Neural crest cell (in vitro differentiated cells): ENCODE results near the gene MRTFB. TPM values are rescaled to one million over a fixed set of nuclear protein-coding genes. Genes with fewer than 3 reads are reported as not detected.

ENCODE experiments used
- DNase-seq: peaks from one replicate; pipeline ENCODE4 v3.0.0; 2021; ENCODE audit warnings: low read depth, mixed read lengths, low spot score
- H3K27ac Mint-ChIP-seq: one replicate; pipeline ENCODE4 v1.8.0; 2021; ENCODE audit warnings: mild to moderate bottlenecking, mixed read lengths; ENCODE audit not compliant: unreplicated experiment
- H3K27me3 Mint-ChIP-seq: 2 replicates; pipeline ENCODE4 v1.8.0; 2021; ENCODE audit warnings: low read depth, mild to moderate bottlenecking, mixed read lengths
- H3K36me3 Mint-ChIP-seq: 2 replicates; pipeline ENCODE4 v1.8.0; 2021; ENCODE audit warnings: low read depth, mild to moderate bottlenecking, mixed read lengths
- H3K4me1 Mint-ChIP-seq: 2 replicates; pipeline ENCODE4 v1.8.0; 2021; ENCODE audit warnings: mixed read lengths
- H3K4me3 Mint-ChIP-seq: one replicate; pipeline ENCODE4 v1.8.0; 2021; ENCODE audit warnings: mild to moderate bottlenecking, mixed read lengths
- H3K9me3 Mint-ChIP-seq: 2 replicates; pipeline ENCODE4 v1.8.0; 2021; ENCODE audit warnings: mixed read lengths
- CTCF ChIP-seq: fragments of 200-600 bp; sonication (generic); conservative IDR thresholded peaks from 2 replicates; pipeline ENCODE4 v1.5.0; 2021; ENCODE audit warnings: antibody characterized with exemption, mild to moderate bottlenecking
- total RNA-seq: library from RNA; stranded (reverse); gene quantifications from 2 replicates; pipeline ENCODE4 v1.2.1, GENCODE V29; 2021

The MRTFB gene
- total RNA-seq, 1 donor from 2014 or later, result 54.8 TPM

GRCh38 chr16:14225457-14225856 is 154.3 kb downstream of the MRTFB start:
- TF ChIP-seq CTCF, result no peak
- Mint-ChIP-seq H3K36me3 (peaks cover 58% of the 10 kb centered on the region), H3K9me3 (peaks cover 16% of the 10 kb centered on the region), H3K4me1 (no peaks in the 10 kb centered on the region), H3K27ac (no peak overlapping the region), H3K27me3 (no peaks in the 10 kb centered on the region), H3K4me3 (no peak overlapping the region)
- no peak for DNase-seq

GRCh38 chr16:14232106-14232864 is 161.2 kb downstream of the MRTFB start:
- DNase-seq, result no peak
- Mint-ChIP-seq H3K4me3 (no peak overlapping the region), H3K27me3 (no peaks in the 10 kb centered on the region), H3K4me1 (no peaks in the 10 kb centered on the region), H3K9me3 (peaks cover under 1% of the 10 kb centered on the region), H3K27ac (no peak overlapping the region), H3K36me3 (peaks cover 11% of the 10 kb centered on the region)
- no peak for TF ChIP-seq CTCF

GRCh38 chr16:14236401-14236800 is 165.3 kb downstream of the MRTFB start:
- Mint-ChIP-seq H3K36me3 (peaks cover 8% of the 10 kb centered on the region), H3K27me3 (no peaks in the 10 kb centered on the region), H3K4me3 (no peak overlapping the region), H3K27ac (no peak overlapping the region), H3K9me3 (no peaks in the 10 kb centered on the region), H3K4me1 (no peaks in the 10 kb centered on the region)
- no peak for DNase-seq
- TF ChIP-seq CTCF, result no peak

- no peaks in the 10 kb centered on the region for H3K9me3 Mint-ChIP-seq
- no peak overlapping the region for H3K27ac Mint-ChIP-seq
- peaks cover 8% of the 10 kb centered on the region for H3K36me3 Mint-ChIP-seq
- no peak for TF ChIP-seq CTCF
- no peaks in the 10 kb centered on the region for H3K27me3 Mint-ChIP-seq
- DNase-seq, result no peak
- H3K4me1 Mint-ChIP-seq, result no peaks in the 10 kb centered on the region
- H3K4me3 Mint-ChIP-seq, result no peak overlapping the region
Observed at GRCh38 chr16:14238756-14239155, 167.6 kb downstream of the MRTFB start.

- H3K27ac Mint-ChIP-seq, result no peak overlapping the region
- H3K9me3 Mint-ChIP-seq, result no peaks in the 10 kb centered on the region
- no peak for DNase-seq
- no peak overlapping the region for H3K4me3 Mint-ChIP-seq
- no peaks in the 10 kb centered on the region for H3K27me3 Mint-ChIP-seq
- peaks cover 5% of the 10 kb centered on the region for H3K36me3 Mint-ChIP-seq
- H3K4me1 Mint-ChIP-seq, result no peaks in the 10 kb centered on the region
- TF ChIP-seq CTCF, result no peak
Observed at GRCh38 chr16:14239791-14240190, 168.7 kb downstream of the MRTFB start.
